Fibroblast of mammary gland (primary cell): Measurements from ENCODE around the gene ARHGDIA.
A peak's percentile ranks its signal among the peaks of the same experiment; 100 is the strongest.

ENCODE experiments used
- DNase-seq: peaks from one replicate; pipeline ENCODE4 v3.0.0-alpha.2; 2010; ENCODE audit warnings: low read depth
- H3K4me3 ChIP-seq: 2 replicates; pipeline ENCODE4 v1.5.1; 2011; ENCODE audit warnings: low read depth, mild to moderate bottlenecking, low read length, moderate library complexity; ENCODE audit not compliant: control insufficient read depth
- TF ChIP-seq, protein P1 (sequence below): conservative IDR thresholded peaks from 2 replicates; pipeline ENCODE4 v1.5.1; 2011; ENCODE audit warnings: low read depth, low read length, inconsistent platforms; ENCODE audit not compliant: control insufficient read depth, insufficient read depth

ARHGDIA gene

GRCh38 chr17:81863123-81863675 lies 7.9 kb downstream of the ARHGDIA start:
- TF ChIP-seq, protein P1, sequence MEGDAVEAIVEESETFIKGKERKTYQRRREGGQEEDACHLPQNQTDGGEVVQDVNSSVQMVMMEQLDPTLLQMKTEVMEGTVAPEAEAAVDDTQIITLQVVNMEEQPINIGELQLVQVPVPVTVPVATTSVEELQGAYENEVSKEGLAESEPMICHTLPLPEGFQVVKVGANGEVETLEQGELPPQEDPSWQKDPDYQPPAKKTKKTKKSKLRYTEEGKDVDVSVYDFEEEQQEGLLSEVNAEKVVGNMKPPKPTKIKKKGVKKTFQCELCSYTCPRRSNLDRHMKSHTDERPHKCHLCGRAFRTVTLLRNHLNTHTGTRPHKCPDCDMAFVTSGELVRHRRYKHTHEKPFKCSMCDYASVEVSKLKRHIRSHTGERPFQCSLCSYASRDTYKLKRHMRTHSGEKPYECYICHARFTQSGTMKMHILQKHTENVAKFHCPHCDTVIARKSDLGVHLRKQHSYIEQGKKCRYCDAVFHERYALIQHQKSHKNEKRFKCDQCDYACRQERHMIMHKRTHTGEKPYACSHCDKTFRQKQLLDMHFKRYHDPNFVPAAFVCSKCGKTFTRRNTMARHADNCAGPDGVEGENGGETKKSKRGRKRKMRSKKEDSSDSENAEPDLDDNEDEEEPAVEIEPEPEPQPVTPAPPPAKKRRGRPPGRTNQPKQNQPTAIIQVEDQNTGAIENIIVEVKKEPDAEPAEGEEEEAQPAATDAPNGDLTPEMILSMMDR, result no peak
- H3K4me3 ChIP-seq, result no peak overlapping the region
- DNase-seq, result no peak

- peak; percentile 100 for DNase-seq
- TF ChIP-seq, protein P1, result no peak
- peak overlapping the region; percentile 70 for H3K4me3 ChIP-seq
These were observed 10.2 kb downstream of the ARHGDIA start for GRCh38 chr17:81860756-81861568.

DNA sequence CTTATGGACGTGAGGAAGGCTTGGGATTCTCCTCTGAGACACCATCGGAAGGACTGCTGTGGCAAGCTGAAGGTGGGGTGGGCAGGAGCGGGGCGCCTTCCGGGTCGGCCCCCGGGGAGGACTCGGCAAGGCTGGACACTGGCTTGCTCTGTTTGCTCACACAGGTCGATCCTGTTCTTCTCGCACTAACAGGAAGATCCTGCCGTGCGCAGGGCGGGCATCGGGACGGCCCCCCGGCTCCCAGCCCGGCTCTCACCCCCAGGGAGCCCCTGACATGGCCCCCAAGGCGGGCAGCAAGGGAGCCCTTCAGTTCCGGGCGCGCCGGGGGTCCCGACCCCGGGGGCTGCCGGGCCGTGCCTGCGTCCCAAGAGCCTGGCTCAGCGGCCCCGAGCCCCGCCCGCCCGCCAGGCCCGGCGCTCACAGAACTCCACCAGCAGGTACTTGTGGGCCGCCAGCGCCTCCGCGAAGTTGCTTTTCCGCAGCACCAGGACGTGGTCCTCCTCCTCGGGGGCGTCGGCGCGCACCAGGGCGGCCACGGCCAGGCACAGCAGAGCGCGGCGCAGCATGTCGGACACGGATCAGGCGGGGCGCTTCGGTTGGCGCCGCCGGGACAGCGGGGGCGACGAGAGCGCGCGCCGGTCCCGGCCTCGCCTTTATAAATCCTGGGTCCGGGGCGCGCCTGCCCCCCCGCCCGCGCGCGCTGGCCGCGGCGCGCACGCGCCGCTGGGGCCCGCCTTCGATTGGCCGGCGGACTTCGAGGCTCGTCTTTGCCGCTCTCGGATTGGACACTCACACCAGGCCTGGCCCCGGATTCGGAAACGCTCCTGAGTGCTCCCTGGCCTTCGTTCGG lies 11.0 kb downstream of the ARHGDIA start, which contains the start of gene P4HB:
TSS of gene P4HB (minus strand) at position 630 of the 850 bp plus-strand sequence. CDS start at position 566, 64 bp downstream.
- peak within 1 kb of the TSS; percentile 92 for H3K4me3 ChIP-seq
- TF ChIP-seq, protein P1, result no peak
- DNase-seq, result no peak

DNA sequence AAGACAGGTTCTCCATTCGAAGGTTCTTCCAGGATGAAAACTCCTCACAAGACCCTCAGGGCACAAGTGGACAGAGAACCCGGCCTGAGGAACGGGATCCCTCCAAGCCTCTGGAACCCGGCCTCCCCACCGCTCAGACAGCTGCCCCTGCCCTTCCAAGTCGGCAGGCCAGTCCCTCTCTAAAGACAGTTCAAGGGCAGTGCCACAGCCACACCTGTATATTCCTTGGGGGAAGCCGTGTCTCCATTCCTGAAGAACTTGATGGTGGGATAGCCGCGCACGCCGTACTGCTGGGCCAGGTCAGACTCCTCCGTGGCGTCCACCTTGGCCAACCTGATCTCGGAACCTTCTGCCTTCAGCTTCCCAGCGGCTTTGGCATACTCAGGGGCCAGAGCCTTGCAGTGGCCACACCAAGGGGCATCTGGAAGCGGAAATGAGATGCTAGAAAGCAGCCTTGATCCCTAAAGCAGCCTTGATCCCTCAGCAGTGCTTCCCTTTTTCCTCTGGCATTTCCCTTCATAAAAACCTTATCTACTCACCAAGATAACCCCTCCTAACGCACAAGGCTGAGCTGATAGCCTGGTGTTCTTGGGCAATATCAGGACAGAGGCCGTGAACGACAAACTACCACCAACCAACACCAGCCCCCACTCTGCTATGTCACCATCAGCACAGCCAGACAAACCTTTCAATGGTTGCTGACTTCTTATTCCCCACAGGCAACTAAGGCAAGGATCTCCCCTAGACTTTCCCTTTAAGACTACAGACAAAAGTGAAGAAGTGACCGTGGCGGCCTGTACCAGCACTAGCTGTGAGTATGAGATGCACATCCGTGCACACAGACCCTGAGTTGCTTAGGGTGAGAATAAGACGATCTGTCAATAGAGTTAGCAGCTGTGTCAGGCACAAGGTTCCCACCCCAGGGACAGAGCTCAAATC lies 11.9 kb downstream of the ARHGDIA start:
- peak overlapping the region; percentile 92 for H3K4me3 ChIP-seq
- peak; percentile 30 for DNase-seq
- TF ChIP-seq, protein P1, result no peak

DNA sequence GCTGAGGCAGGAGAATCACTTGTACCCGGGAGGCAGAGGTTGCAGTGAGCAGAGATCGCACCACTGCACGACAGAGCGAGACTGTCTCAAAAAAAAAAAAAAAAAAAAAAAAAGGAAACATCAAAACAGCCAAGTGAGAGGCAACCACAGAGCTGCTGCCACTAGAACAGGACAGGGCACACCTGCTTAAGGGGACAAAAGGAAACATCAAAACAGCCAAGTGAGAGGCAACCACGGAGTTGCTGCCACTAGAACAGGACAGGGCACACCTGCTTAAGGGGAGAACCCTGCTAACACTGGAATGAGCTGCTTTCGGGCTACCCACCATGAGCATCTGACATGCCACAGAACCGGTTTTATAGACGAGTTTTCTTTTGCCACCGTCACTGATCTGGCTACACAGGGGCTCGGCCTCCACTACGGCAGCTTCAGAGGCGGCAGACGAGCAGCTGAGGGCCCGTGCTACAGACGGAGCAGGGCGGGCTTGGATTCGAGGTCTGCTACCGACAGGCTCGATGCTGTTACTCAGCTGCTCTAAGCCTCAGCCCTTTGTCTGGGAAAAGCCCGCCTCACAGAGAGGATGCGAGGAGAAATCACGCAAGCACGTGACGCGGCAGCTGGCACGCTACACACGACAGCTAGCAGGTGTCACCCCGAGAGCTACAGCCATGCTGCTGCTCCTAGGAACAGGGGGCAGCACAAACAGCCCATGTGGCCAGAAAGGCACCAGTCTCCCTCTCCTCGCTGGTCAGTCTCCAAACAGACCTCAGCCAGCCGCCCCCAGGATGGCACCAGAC lies 12.8 kb downstream of the ARHGDIA start:
- H3K4me3 ChIP-seq, result peak overlapping the region; percentile 92

More for the DNA sequence above, 12.8 kb downstream of the ARHGDIA start:
- TF ChIP-seq, protein P1, result no peak
- peak; percentile 49 for DNase-seq
